Measurements from ENCODE around the gene HS3ST5.

DNA sequence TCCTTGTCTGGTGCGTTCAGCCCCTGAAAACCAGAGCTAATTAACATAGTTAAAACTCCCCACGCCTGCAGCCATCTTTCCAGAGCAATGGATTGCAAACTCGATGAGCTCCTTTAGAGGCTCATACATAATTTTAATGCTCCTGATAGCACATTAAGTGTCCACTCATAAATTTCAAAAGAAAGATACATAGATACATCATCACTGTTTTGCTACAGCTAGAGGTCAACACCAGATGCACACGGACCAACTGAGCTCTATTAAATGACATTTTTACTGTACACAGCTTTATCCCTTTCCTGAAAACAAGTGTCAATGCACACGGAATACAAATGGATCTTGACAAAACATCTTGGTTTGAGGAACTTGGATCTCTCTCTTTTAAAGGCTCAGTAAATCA is 280.6 kb downstream of the HS3ST5 start:
- TF ChIP-seq, protein P1, sequence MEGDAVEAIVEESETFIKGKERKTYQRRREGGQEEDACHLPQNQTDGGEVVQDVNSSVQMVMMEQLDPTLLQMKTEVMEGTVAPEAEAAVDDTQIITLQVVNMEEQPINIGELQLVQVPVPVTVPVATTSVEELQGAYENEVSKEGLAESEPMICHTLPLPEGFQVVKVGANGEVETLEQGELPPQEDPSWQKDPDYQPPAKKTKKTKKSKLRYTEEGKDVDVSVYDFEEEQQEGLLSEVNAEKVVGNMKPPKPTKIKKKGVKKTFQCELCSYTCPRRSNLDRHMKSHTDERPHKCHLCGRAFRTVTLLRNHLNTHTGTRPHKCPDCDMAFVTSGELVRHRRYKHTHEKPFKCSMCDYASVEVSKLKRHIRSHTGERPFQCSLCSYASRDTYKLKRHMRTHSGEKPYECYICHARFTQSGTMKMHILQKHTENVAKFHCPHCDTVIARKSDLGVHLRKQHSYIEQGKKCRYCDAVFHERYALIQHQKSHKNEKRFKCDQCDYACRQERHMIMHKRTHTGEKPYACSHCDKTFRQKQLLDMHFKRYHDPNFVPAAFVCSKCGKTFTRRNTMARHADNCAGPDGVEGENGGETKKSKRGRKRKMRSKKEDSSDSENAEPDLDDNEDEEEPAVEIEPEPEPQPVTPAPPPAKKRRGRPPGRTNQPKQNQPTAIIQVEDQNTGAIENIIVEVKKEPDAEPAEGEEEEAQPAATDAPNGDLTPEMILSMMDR (IDR thresholded peaks at IDR 0.05): no peak
- no peak for TF ChIP-seq ZFX (IDR thresholded peaks at IDR 0.05; ENCODE audit: borderline replicate concordance)
